Measurements from ENCODE around the gene TNC. TPM values are rescaled to one million over a fixed set of nuclear protein-coding genes. Genes with fewer than 3 reads are reported as not detected.

Gene TNC
- total RNA-seq: 10 to 100 TPM; 18.5 to 27.0 (median 22.7) TPM

DNA sequence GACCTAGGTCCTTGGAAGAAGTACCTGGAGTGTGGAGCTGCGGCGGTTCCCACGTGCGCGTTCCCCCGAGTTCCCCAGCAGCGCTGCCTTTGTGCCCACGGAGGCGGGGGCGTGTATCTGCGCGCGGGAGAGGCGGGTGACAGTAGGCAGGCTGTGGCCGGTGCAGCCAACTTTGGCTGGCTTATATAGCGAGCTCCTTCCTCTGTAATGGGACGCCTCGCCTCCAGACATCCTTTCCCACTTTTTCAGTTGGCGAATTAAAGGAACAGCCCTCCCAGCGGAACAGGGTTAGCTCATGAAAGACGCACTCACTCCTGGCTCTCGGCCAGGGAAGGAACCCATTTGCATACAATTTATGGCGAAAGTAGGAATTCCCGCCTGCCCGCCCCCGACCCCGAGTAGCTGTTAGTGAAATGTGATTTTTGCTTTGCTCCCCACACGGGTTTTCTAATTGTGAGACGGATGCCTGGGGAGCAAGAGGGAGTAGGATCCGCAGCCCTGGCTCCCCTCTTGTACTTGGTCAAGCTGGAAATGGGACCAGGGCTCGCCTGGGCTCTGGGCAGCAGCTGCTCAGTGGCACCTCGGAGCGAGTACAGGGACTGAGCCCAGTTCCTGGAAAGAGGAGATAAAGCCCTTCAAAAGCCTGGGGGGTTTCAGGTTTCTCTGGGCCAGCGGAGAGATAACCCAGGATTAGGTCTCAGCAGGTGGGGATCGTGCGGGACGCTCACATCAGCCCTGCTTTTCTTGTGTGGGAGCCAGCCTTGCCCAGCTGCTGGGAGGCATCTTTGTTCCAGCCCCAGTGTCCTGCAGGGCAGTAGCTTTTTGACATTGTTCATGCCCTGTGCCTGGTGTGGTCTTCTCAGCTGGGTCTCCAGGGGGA is at the start of gene TNC:
TSS of gene TNC (minus strand) at position 159 of the 880 bp plus-strand sequence. CDS start 27,139 bp downstream, outside the sequence.
- Histone ChIP-seq H3K4me3 (peak within 1 kb of the TSS; percentile 30), H3K36me3 (no peaks in the 10 kb centered on the region), H3K9me3 (no peaks in the 10 kb centered on the region), H3K27ac (peak within 1 kb of the TSS; percentile 33), H3K27me3 (peaks cover 22% of the 10 kb centered on the region), H3K4me1 (peaks cover 23% of the 10 kb centered on the region)
- DNase-seq (ENCODE audit: low spot score in 2 of 2): peak in 1 of 2 donors; percentile 74
- under 1% methylated on average over 26 of the region's 37 CpGs for WGBS
- TF ChIP-seq EP300 (IDR thresholded peaks at IDR 0.05): no peak

DNA sequence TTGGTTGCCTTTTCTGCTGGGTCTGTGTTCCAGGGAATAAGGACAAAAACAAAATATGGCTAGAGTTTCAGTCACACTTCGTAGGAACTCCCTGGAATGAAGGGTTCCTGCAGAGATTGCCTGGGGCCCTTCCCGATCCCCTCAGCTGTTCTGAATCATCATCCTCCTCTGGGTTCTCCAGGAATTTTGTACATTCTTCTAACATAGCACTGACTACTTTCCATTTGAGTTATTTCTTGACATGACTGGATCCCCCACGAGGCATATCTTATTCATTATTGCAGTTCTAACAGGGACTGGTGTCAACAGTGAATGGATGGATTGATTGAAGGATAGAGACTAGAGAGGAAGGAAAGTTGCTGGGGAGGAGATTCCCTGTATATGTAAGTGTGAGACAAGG is 49.2 kb upstream of the TNC start:
- TF ChIP-seq POLR2AphosphoS5 (IDR thresholded peaks at IDR 0.05): no peak
- TF ChIP-seq POLR2A (IDR thresholded peaks at IDR 0.05): no peak
- TF ChIP-seq, protein P1, sequence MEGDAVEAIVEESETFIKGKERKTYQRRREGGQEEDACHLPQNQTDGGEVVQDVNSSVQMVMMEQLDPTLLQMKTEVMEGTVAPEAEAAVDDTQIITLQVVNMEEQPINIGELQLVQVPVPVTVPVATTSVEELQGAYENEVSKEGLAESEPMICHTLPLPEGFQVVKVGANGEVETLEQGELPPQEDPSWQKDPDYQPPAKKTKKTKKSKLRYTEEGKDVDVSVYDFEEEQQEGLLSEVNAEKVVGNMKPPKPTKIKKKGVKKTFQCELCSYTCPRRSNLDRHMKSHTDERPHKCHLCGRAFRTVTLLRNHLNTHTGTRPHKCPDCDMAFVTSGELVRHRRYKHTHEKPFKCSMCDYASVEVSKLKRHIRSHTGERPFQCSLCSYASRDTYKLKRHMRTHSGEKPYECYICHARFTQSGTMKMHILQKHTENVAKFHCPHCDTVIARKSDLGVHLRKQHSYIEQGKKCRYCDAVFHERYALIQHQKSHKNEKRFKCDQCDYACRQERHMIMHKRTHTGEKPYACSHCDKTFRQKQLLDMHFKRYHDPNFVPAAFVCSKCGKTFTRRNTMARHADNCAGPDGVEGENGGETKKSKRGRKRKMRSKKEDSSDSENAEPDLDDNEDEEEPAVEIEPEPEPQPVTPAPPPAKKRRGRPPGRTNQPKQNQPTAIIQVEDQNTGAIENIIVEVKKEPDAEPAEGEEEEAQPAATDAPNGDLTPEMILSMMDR (IDR thresholded peaks at IDR 0.05): no peak
- TF ChIP-seq EP300 (IDR thresholded peaks at IDR 0.05): no peak
- no peak overlapping the region for H3K27ac ChIP-seq
- WGBS: 67% methylated on average over 3 of the region's 3 CpGs

DNA sequence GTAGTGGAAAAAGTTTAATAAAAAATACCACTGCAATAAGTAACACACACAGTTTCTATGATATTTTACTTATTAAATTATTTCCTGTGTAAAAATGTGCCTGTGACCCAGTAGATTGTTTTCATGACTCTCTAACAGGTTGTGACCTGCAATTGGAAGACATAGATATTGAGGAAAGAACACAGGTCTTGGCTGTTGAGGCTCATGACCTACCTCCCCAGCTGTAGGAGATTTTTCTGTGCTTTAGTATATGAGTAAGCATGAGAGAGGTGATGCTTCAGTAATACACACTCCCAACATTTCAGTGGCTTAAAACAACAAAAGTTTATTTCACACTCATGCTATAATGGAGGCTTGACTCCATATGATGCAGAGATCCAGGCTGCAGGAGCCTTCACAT is 47.3 kb upstream of the TNC start:
- Histone ChIP-seq H3K4me3 (no peak overlapping the region), H3K27me3 (no peaks in the 10 kb centered on the region), H3K4me1 (no peaks in the 10 kb centered on the region), H3K9me3 (no peaks in the 10 kb centered on the region), H3K36me3 (no peaks in the 10 kb centered on the region), H3K27ac (no peak overlapping the region)
- TF ChIP-seq POLR2A (IDR thresholded peaks at IDR 0.05): no peak
- TF ChIP-seq EP300 (IDR thresholded peaks at IDR 0.05): no peak
- TF ChIP-seq, protein P1 (IDR thresholded peaks at IDR 0.05): no peak
- TF ChIP-seq POLR2AphosphoS5 (IDR thresholded peaks at IDR 0.05): no peak
- DNase-seq (ENCODE audit: low spot score in 2 of 2): no peak

More for the DNA sequence above, 49.2 kb upstream of the TNC start:
- H3K4me1 ChIP-seq: no peaks in the 10 kb centered on the region
- H3K36me3 ChIP-seq: no peaks in the 10 kb centered on the region
- no peaks in the 10 kb centered on the region for H3K27me3 ChIP-seq
- no peaks in the 10 kb centered on the region for H3K9me3 ChIP-seq
- H3K4me3 ChIP-seq: no peak overlapping the region
- DNase-seq (ENCODE audit: low spot score in 2 of 2): no peak

GRCh38 chr9:115164511-115164974 is 46.6 kb upstream of the TNC start:
- Histone ChIP-seq H3K27me3 (no peaks in the 10 kb centered on the region), H3K9me3 (no peaks in the 10 kb centered on the region), H3K36me3 (no peaks in the 10 kb centered on the region), H3K27ac (no peak overlapping the region), H3K4me1 (no peaks in the 10 kb centered on the region), H3K4me3 (no peak overlapping the region)
- peak in 1 of 2 donors; percentile 64 for DNase-seq (ENCODE audit: low spot score in 2 of 2)
- 35% methylated on average over 3 of the region's 3 CpGs for WGBS
- TF ChIP-seq, protein P1 (IDR thresholded peaks at IDR 0.05): no peak
- TF ChIP-seq POLR2AphosphoS5 (IDR thresholded peaks at IDR 0.05): peak in 1 of 3 donors; percentile 20

GRCh38 chr9:115162946-115163345 is 45.0 kb upstream of the TNC start:
- Histone ChIP-seq H3K36me3 (no peaks in the 10 kb centered on the region), H3K9me3 (no peaks in the 10 kb centered on the region), H3K4me3 (no peak overlapping the region), H3K27me3 (no peaks in the 10 kb centered on the region), H3K27ac (no peak overlapping the region), H3K4me1 (no peaks in the 10 kb centered on the region)
- DNase-seq (ENCODE audit: low spot score in 2 of 2): no peak
- 92% methylated on average over 1 of the region's 1 CpG for WGBS
- TF ChIP-seq POLR2AphosphoS5 (IDR thresholded peaks at IDR 0.05) (no peak), POLR2A (IDR thresholded peaks at IDR 0.05) (no peak), EP300 (IDR thresholded peaks at IDR 0.05) (no peak)
- TF ChIP-seq, protein P1 (IDR thresholded peaks at IDR 0.05): no peak

Measured in suprapubic skin (tissue), 4 donors.